Measurements from ENCODE around the gene SLC13A2.

- TF ChIP-seq CTCF (conservative IDR thresholded peaks at IDR 0.05; ENCODE audit: low read depth, low read length) (no peak), EZH2 (IDR thresholded peaks at IDR 0.05; ENCODE audit: borderline replicate concordance, low read depth, low read length, poor library complexity, severe bottlenecking) (no peak)
These were observed 26.6 kb upstream of the SLC13A2 start for GRCh38 chr17:28446716-28447395.

Data from A673 (cell line).